ENCODE results near the gene GNB4. TPM values are rescaled to one million over a fixed set of nuclear protein-coding genes. Genes with fewer than 3 reads are reported as not detected.

Gene GNB4
- 36.4 and 54.4 TPM in 2 replicates for total RNA-seq (2014; rRNA removed; shearing (Covaris generic))

GRCh38 chr3:179451265-179452175 is at the start of gene GNB4:
GNB4 (minus strand) TSS chr3:179451470; CDS start chr3:179426200, 25,270 bp downstream.
- in situ Hi-C loops (cut with HindIII; ENCODE audit: low sequenced_read_pairs), result no loop called here
- peak; percentile 33 for DNase-seq (ENCODE audit: low spot score)

GRCh38 chr3:179495483-179495882 is 44.2 kb upstream of the GNB4 start:
- in situ Hi-C loops (cut with HindIII; ENCODE audit: low sequenced_read_pairs), result no loop called here
- no peak for DNase-seq (ENCODE audit: low spot score)

GRCh38 chr3:179493260-179493659 is 42.0 kb upstream of the GNB4 start:
- in situ Hi-C loops (cut with HindIII; ENCODE audit: low sequenced_read_pairs), result no loop called here

DNA sequence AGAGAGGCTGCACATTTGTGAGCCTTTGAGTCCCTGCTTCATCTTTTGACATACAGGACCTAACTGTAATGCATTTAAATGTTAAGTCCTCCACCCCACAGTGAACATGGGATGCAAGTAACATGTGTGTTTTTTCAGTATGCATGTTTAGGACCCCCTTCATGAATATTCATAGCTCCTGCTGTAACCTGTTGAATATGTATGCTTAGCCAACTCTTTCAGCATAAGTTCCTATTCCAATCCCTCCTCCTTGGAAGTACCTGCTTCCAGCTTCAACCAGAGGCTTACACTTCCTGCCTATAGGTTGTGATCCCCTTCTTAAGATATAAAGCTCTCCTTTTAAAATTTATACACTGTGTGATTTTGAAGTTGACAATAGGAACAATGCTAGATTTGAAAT is 36.9 kb upstream of the GNB4 start:
- no peak for DNase-seq (ENCODE audit: low spot score)
- in situ Hi-C loops (cut with HindIII; ENCODE audit: low sequenced_read_pairs), result no loop called here

More at GRCh38 chr3:179493260-179493659, 42.0 kb upstream of the GNB4 start:
- DNase-seq (ENCODE audit: low spot score), result no peak

DNA sequence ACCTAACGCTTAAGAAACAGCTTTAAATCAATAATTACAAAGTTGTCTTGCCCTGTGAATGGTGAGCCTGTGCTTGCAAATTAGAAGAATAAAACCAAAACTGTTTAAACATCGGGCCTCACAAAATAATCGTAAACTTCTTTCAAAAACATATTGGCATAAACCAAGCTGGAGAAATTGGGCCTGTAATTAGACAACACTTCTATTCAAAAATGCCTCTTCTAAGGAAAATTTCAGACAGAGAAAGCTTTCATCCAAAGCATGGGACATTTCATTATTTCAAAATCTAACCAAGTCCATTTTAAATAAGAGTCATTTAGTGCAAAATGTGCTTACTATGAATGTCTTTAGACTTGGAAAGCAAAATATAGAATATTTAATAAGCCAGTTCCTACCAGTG is 35.5 kb upstream of the GNB4 start:
- in situ Hi-C loops (cut with HindIII; ENCODE audit: low sequenced_read_pairs), result no loop called here
- DNase-seq (ENCODE audit: low spot score), result no peak

DNA sequence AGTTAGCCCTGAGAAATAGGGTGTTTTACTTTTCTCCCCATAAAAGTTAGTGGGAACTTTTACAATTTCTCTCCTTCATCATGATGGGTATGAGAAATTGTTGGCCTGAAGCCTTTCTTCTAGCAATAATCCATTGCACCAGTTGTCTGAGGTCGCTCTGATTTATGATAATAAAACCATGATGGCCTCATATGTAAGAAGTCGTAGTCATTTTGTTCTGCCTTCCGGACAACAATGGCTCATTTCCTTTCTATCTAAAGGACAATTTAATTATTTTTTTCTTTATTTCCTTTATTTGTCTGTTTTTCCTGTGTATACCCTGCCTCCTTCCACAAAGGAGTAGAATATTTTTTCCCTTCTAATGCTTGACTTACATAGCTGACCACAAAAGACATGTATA is 31.6 kb upstream of the GNB4 start:
- no peak for DNase-seq (ENCODE audit: low spot score)

DNA sequence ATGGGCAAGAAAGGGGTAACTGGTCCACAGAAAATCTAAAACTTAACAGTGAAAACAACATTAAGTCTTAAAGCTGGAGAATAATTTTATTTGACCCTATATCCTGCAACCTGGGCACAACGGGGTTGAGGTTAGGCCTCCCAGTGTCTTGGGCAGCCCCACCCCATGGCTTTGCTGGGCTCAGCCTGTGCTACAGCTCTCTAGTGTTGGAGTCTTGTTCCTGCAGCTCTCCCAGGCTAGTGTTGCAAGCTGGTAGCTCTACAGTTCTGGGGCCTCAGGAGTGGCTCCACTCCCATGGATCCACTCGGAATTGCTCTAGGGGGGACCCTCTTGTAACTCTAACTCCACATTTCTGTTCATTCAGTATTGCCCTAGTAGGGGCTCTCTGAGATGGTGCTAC is 24.9 kb upstream of the GNB4 start:
- no peak for DNase-seq (ENCODE audit: low spot score)
- in situ Hi-C loops (cut with HindIII; ENCODE audit: low sequenced_read_pairs), result no loop called here

More for the DNA sequence above, 31.6 kb upstream of the GNB4 start:
- in situ Hi-C loops (cut with HindIII; ENCODE audit: low sequenced_read_pairs), result no loop called here

DNA sequence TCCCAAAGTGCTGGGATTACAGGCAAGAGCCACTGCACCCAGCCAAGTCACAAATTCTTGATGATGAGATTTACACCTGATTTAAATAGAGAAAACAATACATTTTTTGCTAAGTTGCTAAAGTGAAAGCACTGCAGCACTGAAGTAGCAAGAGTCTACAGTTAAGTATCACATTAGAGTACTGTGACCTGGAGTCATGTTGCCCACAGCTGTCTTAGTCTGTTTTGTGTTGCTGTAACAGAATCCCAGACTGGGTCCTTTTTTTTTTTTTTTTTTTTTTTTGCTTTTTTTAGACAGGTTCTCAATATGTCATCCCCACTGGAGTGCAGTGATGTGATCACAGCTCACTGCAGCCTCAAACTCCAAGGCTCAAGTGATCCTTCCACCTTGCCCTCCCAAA is 23.2 kb upstream of the GNB4 start:
- in situ Hi-C loops (cut with HindIII; ENCODE audit: low sequenced_read_pairs), result no loop called here
- DNase-seq (ENCODE audit: low spot score), result no peak

GRCh38 chr3:179473565-179473964 is 22.3 kb upstream of the GNB4 start:
- DNase-seq (ENCODE audit: low spot score), result no peak
- in situ Hi-C loops (cut with HindIII; ENCODE audit: low sequenced_read_pairs), result no loop called here

- in situ Hi-C loops (cut with HindIII; ENCODE audit: low sequenced_read_pairs), result no loop called here
- no peak for DNase-seq (ENCODE audit: low spot score)
Measured at GRCh38 chr3:179464323-179465092, 13.2 kb upstream of the GNB4 start.

DNA sequence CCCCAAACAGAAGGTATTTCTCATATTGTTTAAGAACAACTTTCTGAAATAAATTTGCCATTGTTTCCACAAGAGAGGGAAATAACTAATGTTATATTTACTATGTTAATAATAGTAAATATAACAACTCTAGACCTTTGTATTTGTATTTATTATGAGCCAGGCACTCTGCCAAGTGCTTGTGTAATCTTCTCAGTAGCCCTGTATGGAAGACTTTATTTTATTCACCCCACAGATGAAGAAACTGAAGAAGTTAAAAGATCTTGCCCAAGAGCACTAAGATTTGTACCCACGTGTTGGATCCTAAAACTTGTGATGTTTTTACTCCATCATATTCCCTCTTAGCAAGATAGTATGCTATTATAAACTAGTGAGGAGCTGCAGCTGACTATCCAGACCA is 12.0 kb upstream of the GNB4 start:
- in situ Hi-C loops (cut with HindIII; ENCODE audit: low sequenced_read_pairs), result no loop called here
- no peak for DNase-seq (ENCODE audit: low spot score)

- in situ Hi-C loops (cut with HindIII; ENCODE audit: low sequenced_read_pairs), result no loop called here
- no peak for DNase-seq (ENCODE audit: low spot score)
Measured at GRCh38 chr3:179460260-179460659, 9.0 kb upstream of the GNB4 start.

DNA sequence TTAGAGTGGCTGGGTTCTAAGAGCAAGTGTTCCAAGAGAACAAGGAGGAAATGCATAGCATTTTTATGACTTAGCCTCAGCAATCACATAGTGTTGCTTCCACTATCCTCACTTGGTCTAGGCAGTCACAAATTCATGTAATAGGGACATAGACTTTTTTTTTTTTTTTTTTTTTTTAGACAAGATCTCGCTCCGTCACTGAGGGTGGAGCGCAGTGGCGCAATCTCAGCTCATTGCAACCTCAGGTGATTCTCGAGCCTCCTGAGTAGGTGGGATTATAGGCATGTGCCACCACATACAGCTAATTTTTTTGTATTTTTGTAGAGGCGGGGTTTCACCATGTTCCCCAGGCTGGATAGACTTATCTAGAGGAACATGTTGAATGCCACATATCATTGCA is 4.7 kb upstream of the GNB4 start:
- in situ Hi-C loops (cut with HindIII; ENCODE audit: low sequenced_read_pairs), result no loop called here
- DNase-seq (ENCODE audit: low spot score), result no peak

DNA sequence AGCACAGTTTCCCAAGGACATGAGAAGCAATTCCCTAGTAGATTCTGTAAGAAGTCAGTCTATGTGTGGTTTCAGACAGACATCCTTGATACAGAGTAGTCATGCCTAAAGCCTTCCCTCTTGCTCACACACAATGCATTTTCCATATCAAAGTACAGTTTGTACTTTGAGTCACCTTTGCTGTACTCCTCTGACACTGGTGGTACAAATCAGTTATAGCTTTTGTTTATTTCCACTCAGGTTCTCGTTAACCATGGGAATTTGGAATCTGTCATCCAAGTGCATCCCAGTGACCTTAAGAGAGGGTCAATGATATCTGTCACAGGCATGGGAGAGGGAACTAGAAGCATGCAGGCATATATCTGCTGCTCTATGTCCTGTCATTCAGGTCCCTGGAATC is 3.6 kb upstream of the GNB4 start:
- in situ Hi-C loops (cut with HindIII; ENCODE audit: low sequenced_read_pairs), result no loop called here
- DNase-seq (ENCODE audit: low spot score), result no peak

DNA sequence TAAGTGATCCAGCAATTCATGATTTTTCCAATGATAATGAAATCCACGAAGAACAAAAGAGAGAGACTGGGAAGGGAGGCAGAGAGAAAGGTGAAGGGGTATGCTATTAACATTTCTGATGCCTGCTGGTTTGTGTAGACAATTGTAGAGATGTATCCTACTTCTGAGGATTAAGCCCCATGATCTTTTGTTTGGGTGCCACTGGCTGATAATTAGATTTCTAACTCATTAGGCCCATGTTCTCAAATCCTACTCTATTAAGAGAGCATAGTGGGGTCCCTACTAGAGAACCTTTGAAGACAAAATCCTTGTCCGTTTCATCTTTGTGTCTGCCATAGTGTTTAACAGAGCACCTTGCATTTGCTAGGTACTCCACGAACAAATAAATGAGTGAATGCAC is 2.7 kb upstream of the GNB4 start:
- no peak for DNase-seq (ENCODE audit: low spot score)
- in situ Hi-C loops (cut with HindIII; ENCODE audit: low sequenced_read_pairs), result no loop called here

- in situ Hi-C loops (cut with HindIII; ENCODE audit: low sequenced_read_pairs), result no loop called here
Measured at GRCh38 chr3:179452872-179453271, 1.6 kb upstream of the GNB4 start.

GRCh38 chr3:179452176-179452564 is 900 bp upstream of the GNB4 start:
- peak; percentile 5 for DNase-seq (ENCODE audit: low spot score)
- in situ Hi-C loops (cut with HindIII; ENCODE audit: low sequenced_read_pairs), result no loop called here

More at GRCh38 chr3:179452872-179453271, 1.6 kb upstream of the GNB4 start:
- no peak for DNase-seq (ENCODE audit: low spot score)

GRCh38 chr3:179450901-179451264 is 387 bp downstream of the GNB4 start:
- DNase-seq (ENCODE audit: low spot score), result no peak
- in situ Hi-C loops (cut with HindIII; ENCODE audit: low sequenced_read_pairs), result no loop called here

DNA sequence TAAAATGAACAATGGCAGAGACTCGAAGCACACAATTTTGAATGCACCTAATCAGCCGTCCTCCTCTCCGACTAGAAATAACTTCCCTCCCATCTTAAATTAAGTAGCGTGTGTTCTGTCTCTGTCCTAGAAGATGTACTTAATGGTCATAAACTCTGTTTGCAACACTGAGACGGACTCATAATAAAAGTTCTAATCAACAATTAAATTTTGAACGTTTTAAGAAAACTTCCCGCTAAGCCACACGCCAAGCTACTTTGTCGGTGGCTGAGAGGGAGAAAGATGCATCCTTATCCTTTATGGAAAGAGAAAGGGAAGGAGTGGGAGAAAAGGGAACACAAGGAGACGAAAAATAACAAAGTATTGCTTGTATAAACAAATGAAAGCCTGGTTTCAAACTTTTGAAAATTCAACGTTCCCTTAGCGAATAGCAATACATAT is 989 bp downstream of the GNB4 start:
- DNase-seq (ENCODE audit: low spot score), result no peak
- in situ Hi-C loops (cut with HindIII; ENCODE audit: low sequenced_read_pairs), result no loop called here

GRCh38 chr3:179449636-179450035 is 1.6 kb downstream of the GNB4 start:
- in situ Hi-C loops (cut with HindIII; ENCODE audit: low sequenced_read_pairs), result no loop called here
- DNase-seq (ENCODE audit: low spot score), result no peak

Data from G401 (cell line).